CD4-positive, alpha-beta T cell treated with Interferon gamma for 1 hour (primary cell): Measurements from ENCODE around the gene PGM3.

Experiments
- DNase-seq: peaks from one replicate; pipeline ENCODE4 v3.0.0-alpha.2; 2020

Gene PGM3

GRCh38 chr6:83182114-83182513 lies 11.0 kb downstream of the PGM3 start:
- DNase-seq, result no peak

- DNase-seq, result no peak
These were observed 12.6 kb downstream of the PGM3 start for GRCh38 chr6:83180426-83180950.

- no peak for DNase-seq
These were observed 16.8 kb downstream of the PGM3 start for GRCh38 chr6:83176246-83176645.

GRCh38 chr6:83169511-83169910 lies 23.6 kb downstream of the PGM3 start:
- no peak for DNase-seq

GRCh38 chr6:83169106-83169505 lies 24.0 kb downstream of the PGM3 start:
- DNase-seq, result no peak

- no peak for DNase-seq
These were observed 24.5 kb downstream of the PGM3 start for GRCh38 chr6:83168556-83168955.

GRCh38 chr6:83167726-83168278 lies 25.3 kb downstream of the PGM3 start:
- DNase-seq, result no peak

GRCh38 chr6:83160167-83160566 lies 32.9 kb downstream of the PGM3 start:
- DNase-seq, result no peak

- no peak for DNase-seq
These were observed 37.3 kb downstream of the PGM3 start for GRCh38 chr6:83155794-83156193.

- no peak for DNase-seq
These were observed 39.1 kb downstream of the PGM3 start for GRCh38 chr6:83153883-83154521.

GRCh38 chr6:83152913-83153312 lies 40.2 kb downstream of the PGM3 start:
- DNase-seq, result no peak

GRCh38 chr6:83151114-83151513 lies 42.0 kb downstream of the PGM3 start:
- DNase-seq, result no peak

- DNase-seq, result no peak
These were observed 54.3 kb downstream of the PGM3 start for GRCh38 chr6:83138758-83139157.

GRCh38 chr6:83138118-83138722 lies 54.8 kb downstream of the PGM3 start:
- DNase-seq, result no peak

- no peak for DNase-seq
These were observed 60.9 kb downstream of the PGM3 start for GRCh38 chr6:83132121-83132520.

GRCh38 chr6:83127976-83128375 lies 65.1 kb downstream of the PGM3 start:
- DNase-seq, result no peak

GRCh38 chr6:83127258-83127657 lies 65.8 kb downstream of the PGM3 start:
- no peak for DNase-seq

- no peak for DNase-seq
These were observed 66.3 kb downstream of the PGM3 start for GRCh38 chr6:83126807-83127206.

- no peak for DNase-seq
These were observed 66.8 kb downstream of the PGM3 start for GRCh38 chr6:83126223-83126622.

- DNase-seq, result no peak
These were observed 67.6 kb downstream of the PGM3 start for GRCh38 chr6:83125425-83125824.

- no peak for DNase-seq
These were observed 68.5 kb downstream of the PGM3 start for GRCh38 chr6:83124553-83124952.

GRCh38 chr6:83119742-83120300 lies 73.2 kb downstream of the PGM3 start:
- no peak for DNase-seq

GRCh38 chr6:83117802-83118201 lies 75.3 kb downstream of the PGM3 start:
- no peak for DNase-seq
